HepG2 (cell line): ENCODE results near the gene HARBI1. TPM values are rescaled to one million over a fixed set of nuclear protein-coding genes. Genes with fewer than 3 reads are reported as not detected.

ENCODE experiments used
- ATAC-seq: fragments of 200-7000 bp; cut with Tn5 transposase; 3 replicates; pipeline ENCODE4 v1.9.1; 2020; ENCODE audit warnings: mild to moderate bottlenecking, moderate library complexity
- BruUV-seq: library from RNA; stranded (reverse); fragments of 400-500 nt; replicated peaks from 2 replicates; lab custom pipeline; 2021; lab: Mats Ljungman, UMichigan
- CTCF ChIA-PET: fragments of 300-600 bp; formaldehyde crosslinking; extraction: SDS; loops from one replicate; lab custom pipeline; 2021; ENCODE audit warnings: low total read pairs, inconsistent platforms, low intra/inter-chr PET ratio; lab: Yijun Ruan, JAX
- POLR2A ChIA-PET: fragments of 350-600 bp; sonication (Branson Sonifier 250); formaldehyde crosslinking; loops from one replicate; lab custom pipeline; 2020; ENCODE audit warnings: antibody characterized with exemption, inconsistent platforms; lab: Yijun Ruan, JAX
- DNase-seq: peaks from one replicate; pipeline ENCODE4 v3.0.0-alpha.2; 2015; ENCODE audit warnings: low spot score
- FAIRE-seq: peaks from 3 replicates; lab custom pipeline; 2011; peaks lifted over from hg19 to GRCh38; lab: Jason Lieb, UNC
- H2AFZ ChIP-seq: one replicate; pipeline ENCODE4 v1.6.1; 2011; ENCODE audit warnings: low read length, inconsistent platforms
- H3K27ac ChIP-seq: fragments of 300-600 bp; 3 replicates; pipeline ENCODE4 v1.8.0; 2011; ENCODE audit warnings: mixed run types, mild to moderate bottlenecking, mixed read lengths, low read length, inconsistent platforms; ENCODE audit not compliant: insufficient read depth; ENCODE audit errors: extremely low read length
- H3K27me3 ChIP-seq, 2 experiments: fragments of 200-600 bp in 1 of 2; 2 replicates in 1 of 2; 3 replicates in 1 of 2; pipeline versions ENCODE4 v1.6.0 to v1.8.0; 2011; ENCODE audit warnings: low read length in 2 of 2, mild to moderate bottlenecking in 2 of 2, moderate library complexity in 2 of 2, inconsistent platforms in 1 of 2; ENCODE audit not compliant: insufficient read depth in 2 of 2, control insufficient read depth in 1 of 2
- H3K36me3 ChIP-seq, 2 experiments: fragments of 200-600 bp in 1 of 2; replicated peaks in 1 of 2; 2 replicates in 1 of 2; 3 replicates in 1 of 2; pipeline versions ENCODE4 v1.5.1 to v1.8.0; 2011; ENCODE audit warnings: low read length in 2 of 2, inconsistent platforms in 1 of 2; ENCODE audit not compliant: insufficient read depth in 2 of 2, control insufficient read depth in 1 of 2
- H3K4me1 ChIP-seq: 2 replicates; pipeline ENCODE4 v1.5.1; 2012; ENCODE audit warnings: low read length, inconsistent platforms; ENCODE audit not compliant: insufficient read depth
- H3K4me2 ChIP-seq: 2 replicates; pipeline ENCODE4 v1.6.0; 2011; ENCODE audit warnings: low read depth, low read length, inconsistent platforms
- H3K4me3 ChIP-seq, 3 experiments: fragments of 200-600 bp in 1 of 3; sonication (generic), shearing (Covaris generic) in 1 of 3; replicated peaks in 1 of 3; 2 replicates each; pipeline ENCODE4 v1.5.1; 2011 to 2016; ENCODE audit warnings: low read length in 3 of 3, inconsistent platforms in 2 of 3, low read depth in 2 of 3, mild to moderate bottlenecking in 2 of 3, control low read depth in 1 of 3, mixed read lengths in 1 of 3; ENCODE audit not compliant: insufficient read depth in 1 of 3
- H3K79me2 ChIP-seq: one replicate; pipeline ENCODE4 v1.6.1; 2011; ENCODE audit warnings: low read length, inconsistent platforms; ENCODE audit not compliant: insufficient read depth
- H3K9ac ChIP-seq: 2 replicates; pipeline ENCODE4 v1.6.0; 2011; ENCODE audit warnings: mild to moderate bottlenecking, low read depth, low read length, inconsistent platforms; ENCODE audit not compliant: insufficient read depth
- H3K9me3 ChIP-seq: 2 replicates; pipeline ENCODE4 v1.5.1; 2012; ENCODE audit warnings: mild to moderate bottlenecking, low read length
- H4K20me1 ChIP-seq: 2 replicates; pipeline ENCODE4 v1.6.0; 2011; ENCODE audit warnings: inconsistent platforms, mild to moderate bottlenecking, low read length, moderate library complexity; ENCODE audit not compliant: insufficient read depth
- CERS6 ChIP-seq: sonication (generic); formaldehyde crosslinking; IDR thresholded peaks from 2 replicates; pipeline ENCODE4 v1.5.0; 2020; ENCODE audit warnings: missing genetic modification reagents
- ELF1 ChIP-seq: sonication (generic); formaldehyde crosslinking; IDR thresholded peaks from 2 replicates; pipeline ENCODE4 v1.4.0; 2020; ENCODE audit warnings: missing genetic modification reagents
- GATAD1 ChIP-seq: IDR thresholded peaks from 2 replicates; pipeline ENCODE4 v1.6.1; 2016; ENCODE audit warnings: missing genetic modification reagents, missing compliant biosample characterization
- MBD4 ChIP-seq: IDR thresholded peaks from 2 replicates; pipeline ENCODE4 v1.6.1; 2012; ENCODE audit warnings: low read length, inconsistent platforms, borderline replicate concordance
- NFKB2 ChIP-seq: sonication (generic); formaldehyde crosslinking; IDR thresholded peaks from 2 replicates; pipeline ENCODE4 v1.4.0; 2020; ENCODE audit warnings: missing genetic modification reagents, borderline replicate concordance
- PAXIP1 ChIP-seq: sonication (generic); formaldehyde crosslinking; conservative IDR thresholded peaks from 2 replicates; pipeline ENCODE4 v1.4.0; 2020; ENCODE audit warnings: mild to moderate bottlenecking, missing genetic modification reagents, moderate library complexity
- POGK ChIP-seq: sonication (generic); formaldehyde crosslinking; conservative IDR thresholded peaks from 2 replicates; pipeline ENCODE4 v1.8.0; 2022; ENCODE audit warnings: mild to moderate bottlenecking, moderate library complexity, missing genetic modification reagents
- SMAD1 ChIP-seq: sonication (generic); formaldehyde crosslinking; IDR thresholded peaks from 2 replicates; pipeline ENCODE4 v1.4.0; 2020; ENCODE audit warnings: missing genetic modification reagents, low read depth, mild to moderate bottlenecking, borderline replicate concordance
- SP2 ChIP-seq: sonication (generic); formaldehyde crosslinking; IDR thresholded peaks from 2 replicates; pipeline ENCODE4 v1.5.1; 2020; ENCODE audit warnings: mild to moderate bottlenecking, missing genetic modification reagents
- TERF1 ChIP-seq: sonication (generic); formaldehyde crosslinking; IDR thresholded peaks from 2 replicates; pipeline ENCODE4 v1.8.0; 2022; ENCODE audit warnings: mild to moderate bottlenecking, missing genetic modification reagents, moderate library complexity
- THRA ChIP-seq: sonication (generic); formaldehyde crosslinking; IDR thresholded peaks from 2 replicates; pipeline ENCODE4 v1.4.0; 2020; ENCODE audit warnings: missing genetic modification reagents, borderline replicate concordance
- ZNF530 ChIP-seq: sonication (generic); formaldehyde crosslinking; IDR thresholded peaks from 2 replicates; pipeline ENCODE4 v1.5.0; 2020; ENCODE audit warnings: low read depth, mild to moderate bottlenecking, missing genetic modification reagents
- ZSCAN22 ChIP-seq: sonication (generic); formaldehyde crosslinking; IDR thresholded peaks from 2 replicates; pipeline ENCODE4 v1.4.0; 2020; ENCODE audit warnings: mild to moderate bottlenecking, missing genetic modification reagents
- WGBS: methylation state at CpG from one replicate; pipeline ENCODE4 v1.1.6; 2017; ENCODE audit warnings: low lambda C conversion rate; 5-methylcytosine and 5-hydroxymethylcytosine counted together
- in situ Hi-C: cut with HindIII; loops from 2 replicates; pipeline ENCODE4 v1.10.0; 2017; ENCODE audit warnings: low pct_unique_long_range_greater_than_20kb; ENCODE audit not compliant: extremely low pct_ligation_motif_present
- intact Hi-C: fragments of 100-400 bp; cut with micrococcal nuclease; formaldehyde crosslinking; loops from one replicate; pipeline ENCODE4 v1.10.0; 2022; ENCODE audit not compliant: unreplicated experiment
- polyA plus RNA-seq, 8 experiments: library from polyadenylated mRNA; depleted of rRNA in 3 of 8; stranded (reverse) in 7 of 8; unstranded in 1 of 8; fragments of >200 nt; fragmentation: Illumina TruSeq in 4 of 8; extraction: Trizol in 4 of 8; gene quantifications; 2 replicates each; pipeline versions ENCODE4 v1.2.1 to v1.2.3, GENCODE V29; 2011 to 2016; ENCODE audit warnings: low read depth in 4 of 8, missing spikeins in 1 of 8, mixed read lengths in 1 of 8; ENCODE audit not compliant: insufficient read depth in 1 of 8
- total RNA-seq, 5 experiments: library from RNA; depleted of rRNA; stranded (reverse); fragments of >200 nt; fragmentation: Illumina TruSeq; extraction: Trizol; gene quantifications; 2 replicates each; pipeline ENCODE4 v1.2.3, GENCODE V29; 2016; ENCODE audit warnings: low read depth in 1 of 5

The HARBI1 gene
- total and polyA plus RNA-seq, 2 of the 13 experiments (the other 11 are each of a cell fraction or from before 2014, with no cell fraction given), result 2.5 to 4.8 TPM

GRCh38 chr11:46642627-46643335, 25.8 kb upstream of the HARBI1 start:
- H3K27ac ChIP-seq, result no peak overlapping the region
- no peak for ATAC-seq
- 95% methylated on average over 8 of the region's 8 CpGs for WGBS
- FAIRE-seq, result no peak
- no peaks in the 10 kb centered on the region for H4K20me1 ChIP-seq
- no peak overlapping the region for H3K9ac ChIP-seq
- no peaks in the 10 kb centered on the region for H3K27me3 ChIP-seq
- ChIA-PET CTCF (no interaction called here), POLR2A (no interaction called here)
- no peak overlapping the region for H3K4me3 ChIP-seq
- H3K9me3 ChIP-seq, result no peaks in the 10 kb centered on the region
- H3K4me2 ChIP-seq, result no peak overlapping the region
- intact Hi-C loops (no loop called here), in situ Hi-C loops (no loop called here)
- BruUV-seq, result no TSS peak
- DNase-seq, result no peak
- peaks cover 14 to 38% of the 10 kb centered on the region in 2 experiments; a peak in 4 of 5 replicates for H3K36me3 ChIP-seq
- H3K4me1 ChIP-seq, result peaks cover 42% of the 10 kb centered on the region
- H2AFZ ChIP-seq, result no peak overlapping the region
- peaks cover 7% of the 10 kb centered on the region for H3K79me2 ChIP-seq
- TF ChIP-seq NFKB2 (CRISPR knock-in tag) (no peak), ZNF530 (no peak), CERS6 (CRISPR knock-in tag) (no peak), SP2 (no peak), ELF1 (no peak), THRA (CRISPR knock-in tag) (no peak), GATAD1 (CRISPR knock-in tag) (no peak), TERF1 (CRISPR knock-in tag) (no peak), POGK (CRISPR knock-in tag) (no peak), ZSCAN22 (CRISPR knock-in tag) (no peak), SMAD1 (CRISPR knock-in tag) (no peak), MBD4 (no peak), PAXIP1 (CRISPR knock-in tag) (no peak)
